Left kidney (tissue), 2 donors: ENCODE measurements around the gene AKIRIN2. TPM values are rescaled to one million over a fixed set of nuclear protein-coding genes. Genes with fewer than 3 reads are reported as not detected.
A peak's percentile ranks its signal among the peaks of the same experiment; 100 is the strongest.

Source experiments
- DNase-seq: peaks from one replicate; pipeline ENCODE4 v3.0.0-alpha.2; 2013
- polyA plus RNA-seq: library from polyadenylated mRNA; unstranded; fragments of 120-200 nt; gene quantifications from one replicate; pipeline ENCODE4 v1.2.1, GENCODE V29; 2013; ENCODE audit not compliant: insufficient read length

AKIRIN2 gene
- polyA plus RNA-seq, 1 donor: 69.1 TPM

GRCh38 chr6:87656857-87657256 is 45.2 kb downstream of the AKIRIN2 start:
- DNase-seq: no peak

GRCh38 chr6:87655824-87656223 is 46.2 kb downstream of the AKIRIN2 start:
- DNase-seq: peak; percentile 21

- DNase-seq: no peak
Observed at GRCh38 chr6:87654875-87655454, 47.1 kb downstream of the AKIRIN2 start.

- DNase-seq: no peak
Observed at GRCh38 chr6:87654122-87654521, 47.9 kb downstream of the AKIRIN2 start.

- DNase-seq: no peak
Observed at GRCh38 chr6:87653074-87653962, 48.7 kb downstream of the AKIRIN2 start.

- DNase-seq: no peak
Observed at GRCh38 chr6:87645080-87645479, 57.0 kb downstream of the AKIRIN2 start.

GRCh38 chr6:87641065-87641692 is 60.9 kb downstream of the AKIRIN2 start:
- no peak for DNase-seq

GRCh38 chr6:87639373-87639772 is 62.7 kb downstream of the AKIRIN2 start:
- DNase-seq: no peak

- DNase-seq: no peak
Observed at GRCh38 chr6:87637106-87637505, 64.9 kb downstream of the AKIRIN2 start.

GRCh38 chr6:87636315-87636714 is 65.7 kb downstream of the AKIRIN2 start:
- DNase-seq: no peak

- no peak for DNase-seq
Observed at GRCh38 chr6:87633851-87634250, 68.2 kb downstream of the AKIRIN2 start.

GRCh38 chr6:87630746-87631145 is 71.3 kb downstream of the AKIRIN2 start:
- DNase-seq: no peak

- DNase-seq: no peak
Observed at GRCh38 chr6:87628881-87629280, 73.2 kb downstream of the AKIRIN2 start.

GRCh38 chr6:87628424-87628823 is 73.6 kb downstream of the AKIRIN2 start:
- no peak for DNase-seq

Other genes starting within 250 kb of the AKIRIN2 start
- 46.0 TPM for gene SLC35A1, start 229.3 kb downstream of the AKIRIN2 start, polyA plus RNA-seq
- gene RARS2, start 112.2 kb downstream of the AKIRIN2 start, polyA plus RNA-seq: 71.7 TPM
- 47.5 TPM for gene ORC3, start 112.1 kb downstream of the AKIRIN2 start, polyA plus RNA-seq